Hematopoietic multipotent progenitor cell treated with erythropoietin and hydrocortisone succinate and interleukin-3 and kit ligand, for 17 days (in vitro differentiated cells): ENCODE data around the gene CRLF1.
"Not testable (repeated sequence)": the region's sequence is repeated elsewhere in the genome, so short reads cannot be mapped to it uniquely, and the experiment has no call there.

Experiments
- DNase-seq: peaks from one replicate; pipeline ENCODE4 v3.0.0-alpha.2; 2015; ENCODE audit warnings: low spot score

Gene CRLF1

DNA sequence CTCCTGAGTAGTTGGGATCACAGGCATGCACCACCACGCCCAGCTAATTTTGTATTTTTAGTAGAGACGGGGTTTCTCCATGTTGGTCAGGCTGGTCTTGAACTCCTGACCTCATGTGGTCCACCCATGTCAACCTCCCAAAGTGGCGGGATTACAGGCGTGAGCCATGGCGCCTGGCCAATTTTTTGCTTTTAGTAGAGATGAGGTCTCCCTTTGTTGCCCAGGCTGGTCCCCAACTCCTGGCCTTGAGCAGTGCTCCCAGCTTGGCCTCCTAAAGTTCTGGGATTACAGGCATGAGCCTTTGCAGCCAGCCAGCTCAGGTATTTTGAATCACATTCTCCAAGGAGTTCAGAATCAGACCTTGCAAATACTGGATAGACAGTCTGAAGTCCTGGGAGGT is 13.9 kb downstream of the CRLF1 start:
- not testable (repeated sequence) for DNase-seq

DNA sequence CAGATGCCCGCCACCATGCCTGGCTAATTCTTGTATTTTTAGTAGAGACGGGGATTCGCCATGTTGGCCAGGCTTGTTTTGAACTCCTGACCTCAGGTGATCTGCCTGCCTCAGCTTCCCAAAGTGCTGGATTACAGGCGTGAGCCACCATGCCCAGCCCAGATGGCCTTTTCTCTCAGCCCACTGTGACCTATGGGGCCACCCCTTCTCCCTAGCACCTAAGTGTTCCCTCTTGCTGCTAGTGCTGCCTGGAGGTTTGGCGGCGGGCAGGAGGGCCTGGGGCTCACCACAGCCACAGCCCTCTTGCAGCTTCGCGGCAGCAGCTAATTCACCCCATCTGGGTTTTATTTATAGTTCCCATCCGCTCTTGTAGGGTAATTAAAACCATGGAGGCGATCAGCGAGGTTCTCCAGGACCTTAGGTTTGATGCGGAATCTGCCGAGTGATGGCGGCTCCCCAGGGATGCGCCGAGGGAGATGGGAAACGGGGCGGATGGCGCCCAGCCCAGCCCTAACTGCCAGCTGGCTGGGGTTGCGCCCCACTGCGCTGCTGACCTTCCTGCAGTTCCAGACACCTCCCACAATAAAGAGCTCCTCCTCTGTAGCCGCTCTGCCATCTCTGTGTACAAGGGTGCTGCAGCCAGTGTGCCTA is 14.7 kb downstream of the CRLF1 start:
- DNase-seq = no peak

DNA sequence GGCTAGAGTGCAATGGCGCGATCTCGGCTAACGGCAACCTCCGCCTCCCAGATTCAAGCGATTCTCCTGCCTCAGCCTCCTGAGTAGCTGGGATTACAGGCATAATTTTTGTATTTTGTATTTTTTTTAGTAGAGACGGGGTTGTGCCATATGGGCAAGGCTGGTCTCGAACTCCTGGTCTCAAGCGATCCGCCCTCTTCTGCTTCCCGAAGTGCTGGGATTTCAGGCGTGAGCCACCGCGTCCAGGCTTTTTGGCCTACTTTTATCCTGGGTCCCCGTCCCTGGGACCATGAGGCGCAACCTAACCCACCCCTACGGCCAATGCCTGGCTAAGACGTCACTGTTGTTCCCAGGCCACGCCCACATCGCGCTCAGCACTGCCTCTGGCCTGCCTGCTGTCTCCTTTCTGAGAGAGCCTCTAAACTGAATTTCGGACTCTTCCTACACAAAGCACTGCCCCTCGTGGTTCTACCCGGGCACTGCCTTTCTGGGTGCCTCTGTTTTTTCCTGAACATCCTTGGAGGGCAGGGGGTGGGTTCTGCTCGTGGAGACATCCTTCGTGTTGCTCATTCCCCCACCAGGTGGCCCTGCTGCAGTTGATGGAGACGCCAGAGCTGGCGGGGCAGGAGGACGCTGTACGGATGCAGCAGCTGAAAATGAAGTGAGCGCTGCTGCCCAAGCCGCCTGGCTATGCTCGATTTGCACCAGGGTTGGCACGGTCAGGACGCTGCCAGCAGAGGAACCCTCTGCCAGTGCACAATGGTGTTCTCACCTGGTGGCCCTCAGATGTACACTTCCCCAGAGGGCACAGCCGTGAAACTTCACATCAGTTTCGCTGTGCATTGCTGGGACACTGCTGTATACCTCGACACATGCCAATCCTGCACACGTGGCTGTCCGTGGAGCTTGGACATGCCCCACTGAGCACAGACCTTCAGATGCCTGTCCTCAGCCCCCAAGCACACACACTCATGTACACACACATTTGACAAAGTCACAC is 16.0 kb downstream of the CRLF1 start:
- peak; percentile 53 for DNase-seq

- peak; percentile 59 for DNase-seq
Observed at GRCh38 chr19:18589380-18590272, 17.0 kb downstream of the CRLF1 start.

DNA sequence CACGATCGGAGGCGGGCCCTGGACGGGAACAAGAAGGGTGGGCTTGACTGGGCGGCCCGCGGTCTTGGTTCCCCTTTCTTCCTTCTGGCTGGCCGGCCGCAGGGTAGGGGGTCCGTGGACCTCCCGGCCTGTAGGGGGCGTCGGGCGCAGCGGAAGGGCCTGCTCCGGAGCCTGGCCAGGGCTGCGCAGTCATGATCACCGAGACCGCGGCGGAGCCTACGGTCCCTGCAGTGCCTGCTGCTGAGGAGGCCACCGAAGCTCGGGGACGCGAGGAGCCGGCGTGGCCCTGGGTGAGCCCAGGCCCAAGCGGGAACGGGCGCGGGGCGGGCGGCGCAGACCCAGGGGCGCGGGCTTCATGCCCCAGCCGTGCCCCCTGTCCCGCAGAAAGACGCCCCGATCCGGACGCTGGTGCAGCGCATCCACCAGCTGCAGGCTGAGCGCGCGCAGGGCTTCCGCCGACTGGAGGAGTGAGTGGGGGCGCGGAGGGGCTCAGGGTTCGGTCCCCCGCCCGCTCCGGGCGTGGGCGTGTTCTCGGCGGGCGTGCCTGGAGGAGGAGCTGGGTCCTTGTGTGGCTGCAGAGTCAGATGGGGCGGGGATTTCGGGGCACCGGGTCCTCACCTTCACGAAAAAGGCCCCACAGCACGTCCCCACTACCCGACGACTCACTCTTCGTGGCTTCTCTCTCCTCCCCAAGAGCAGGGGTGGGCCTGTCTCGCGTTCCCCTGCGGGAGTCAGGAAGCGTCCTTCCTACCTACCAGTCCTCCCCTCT is 17.8 kb downstream of the CRLF1 start, which contains the start of gene REX1BD:
REX1BD (plus strand) TSS at position 188 of the 769 bp plus-strand sequence; CDS start at position 192, 4 bp downstream.
- DNase-seq = peak; percentile 89

DNA sequence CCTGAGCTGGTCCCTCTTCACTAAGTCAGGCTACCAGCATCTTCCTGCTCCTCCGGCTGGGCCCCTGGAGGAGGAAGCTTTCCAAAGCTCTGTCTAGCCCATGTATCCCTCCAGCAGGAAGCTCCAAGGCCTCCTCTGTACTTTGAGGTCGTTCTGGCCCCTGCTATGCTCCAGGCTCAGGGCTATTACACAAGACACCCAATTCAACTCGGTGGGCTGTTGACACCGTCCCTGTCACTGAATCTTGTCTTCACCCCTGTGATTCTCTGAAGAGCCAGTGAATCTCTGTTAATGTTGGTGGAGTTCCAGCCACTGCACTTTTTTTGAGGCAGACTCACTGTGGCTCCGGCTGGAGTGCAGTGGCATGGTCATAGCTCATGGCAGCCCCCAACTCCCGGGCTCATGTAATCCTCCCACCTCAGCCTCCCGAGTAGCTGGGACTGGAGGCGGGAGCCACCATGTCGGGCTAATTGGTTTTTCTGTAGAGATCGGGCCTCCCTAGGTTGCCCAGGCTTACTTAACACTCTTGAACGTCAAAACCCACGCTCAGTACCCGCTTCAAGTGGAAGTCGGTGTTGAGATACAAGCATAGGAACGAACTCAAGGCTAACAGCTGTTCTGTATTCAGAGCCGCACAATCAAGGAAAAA is 18.5 kb downstream of the CRLF1 start:
- DNase-seq = no peak

- DNase-seq = no peak
Observed at GRCh38 chr19:18587561-18587960, 19.0 kb downstream of the CRLF1 start.

- no peak for DNase-seq
Observed at GRCh38 chr19:18586306-18586705, 20.3 kb downstream of the CRLF1 start.

- no peak for DNase-seq
Observed at GRCh38 chr19:18580311-18580710, 26.3 kb downstream of the CRLF1 start.

- DNase-seq = no peak
Observed at GRCh38 chr19:18577365-18577914, 29.2 kb downstream of the CRLF1 start.

DNA sequence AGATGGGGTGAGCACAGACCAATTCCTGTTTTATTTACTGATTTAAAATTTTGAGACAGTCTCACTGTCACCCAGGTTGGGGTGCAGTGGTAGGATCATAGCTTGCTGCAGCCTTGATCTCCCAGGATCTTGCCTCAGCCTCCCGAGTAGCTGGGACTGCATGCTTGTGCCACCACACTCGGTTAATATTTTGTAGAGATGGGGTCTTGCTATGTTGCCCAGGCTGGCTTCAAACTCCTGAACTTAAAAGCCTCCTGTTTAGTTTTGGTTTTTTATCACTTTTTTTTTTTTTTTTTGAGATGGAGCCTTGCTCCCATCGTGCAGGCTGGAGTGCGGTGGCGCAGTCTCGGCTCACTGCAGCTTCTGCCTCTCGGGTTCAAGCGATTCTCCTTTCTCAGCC is 30.2 kb downstream of the CRLF1 start:
- no peak for DNase-seq

DNA sequence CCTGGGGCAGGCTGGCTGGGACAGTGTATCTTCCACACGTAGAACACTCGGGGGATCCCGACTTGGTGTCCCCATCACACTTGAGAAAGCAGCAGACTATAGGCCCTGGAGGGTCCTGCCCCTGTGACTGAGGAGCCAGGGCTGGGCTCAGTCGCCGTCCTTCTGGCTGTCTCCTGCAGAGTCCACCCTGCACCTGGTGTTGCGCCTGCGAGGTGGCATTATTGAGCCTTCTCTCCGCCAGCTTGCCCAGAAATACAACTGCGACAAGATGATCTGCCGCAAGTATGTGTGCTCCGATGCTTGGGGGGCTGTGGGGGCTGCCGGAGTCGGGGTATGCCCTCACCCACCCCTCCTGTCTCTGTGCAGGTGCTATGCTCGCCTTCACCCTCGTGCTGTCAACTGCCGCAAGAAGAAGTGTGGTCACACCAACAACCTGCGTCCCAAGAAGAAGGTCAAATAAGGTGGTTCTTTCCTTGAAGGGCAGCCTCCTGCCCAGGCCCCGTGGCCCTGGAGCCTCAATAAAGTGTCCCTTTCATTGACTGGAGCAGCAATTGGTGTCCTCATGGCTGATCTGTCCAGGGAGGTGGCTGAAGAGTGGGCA is 31.8 kb downstream of the CRLF1 start:
- DNase-seq = no peak

DNA sequence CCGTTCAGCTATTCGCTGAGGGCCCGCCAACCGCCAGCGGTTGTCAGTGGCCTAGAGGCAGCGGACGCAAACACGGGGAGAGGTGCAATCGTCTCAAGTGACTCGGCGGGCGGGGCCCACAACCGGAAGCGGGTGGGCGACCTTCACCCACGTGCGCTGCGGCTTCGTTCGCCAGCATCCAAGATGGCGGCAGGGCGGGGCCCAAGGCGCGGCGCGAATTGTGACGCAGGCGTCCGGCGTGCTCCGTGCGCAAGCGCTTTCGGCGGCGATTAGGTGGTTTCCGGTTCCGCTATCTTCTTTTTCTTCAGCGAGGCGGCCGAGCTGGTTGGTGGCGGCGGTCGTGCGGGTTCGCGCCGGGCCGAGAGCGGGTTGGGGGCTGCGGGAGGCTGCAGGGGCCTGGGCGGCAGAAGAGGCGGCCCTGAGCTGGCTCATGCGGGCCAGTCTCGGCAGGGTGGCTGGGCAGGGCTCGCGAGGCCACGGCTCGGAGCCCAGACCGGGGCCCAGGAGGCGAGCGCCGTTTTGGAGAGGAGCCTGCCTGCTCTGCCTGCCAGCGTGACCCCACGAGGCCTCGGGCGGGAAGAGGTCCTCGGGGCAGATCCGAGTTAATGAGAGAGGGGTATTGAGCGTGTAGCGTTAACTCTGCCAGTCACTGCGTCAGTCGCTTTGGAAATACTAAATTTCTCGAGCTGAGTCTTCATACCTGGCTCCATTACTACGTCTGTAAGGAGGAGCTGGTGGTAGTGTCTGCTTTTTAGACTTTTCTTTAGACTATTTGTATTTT is 34.8 kb downstream of the CRLF1 start, which contains the start of gene UBA52:
UBA52 (plus strand) TSS at position 294 of the 781 bp plus-strand sequence. CDS start 1,444 bp downstream, outside the sequence.
- peak; percentile 99 for DNase-seq

GRCh38 chr19:18568367-18568766 is 38.2 kb downstream of the CRLF1 start:
- DNase-seq = no peak

- DNase-seq = no peak
Observed at GRCh38 chr19:18566953-18567352, 39.6 kb downstream of the CRLF1 start.

- no peak for DNase-seq
Observed at GRCh38 chr19:18562086-18562485, 44.5 kb downstream of the CRLF1 start.

DNA sequence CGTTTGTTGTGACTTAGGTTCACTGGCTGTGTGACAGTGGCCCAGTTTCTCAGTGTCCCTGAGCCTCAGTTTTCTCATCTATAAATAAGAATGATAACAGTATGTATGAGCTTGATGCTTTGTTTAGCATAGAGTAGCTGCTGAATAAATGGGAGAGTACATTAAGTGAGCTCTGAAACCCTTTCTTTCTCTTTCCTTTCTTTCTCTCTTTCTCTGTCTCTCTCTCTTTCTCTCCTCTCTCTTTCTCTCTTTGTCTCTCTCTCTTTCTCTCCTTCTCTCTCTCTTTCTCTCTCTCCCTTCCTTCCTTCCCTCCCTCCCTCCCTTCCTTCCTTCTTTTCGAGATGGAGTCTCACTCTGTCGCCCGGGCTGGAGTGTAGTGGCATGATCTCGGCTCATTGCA is 46.9 kb downstream of the CRLF1 start:
- no peak for DNase-seq

DNA sequence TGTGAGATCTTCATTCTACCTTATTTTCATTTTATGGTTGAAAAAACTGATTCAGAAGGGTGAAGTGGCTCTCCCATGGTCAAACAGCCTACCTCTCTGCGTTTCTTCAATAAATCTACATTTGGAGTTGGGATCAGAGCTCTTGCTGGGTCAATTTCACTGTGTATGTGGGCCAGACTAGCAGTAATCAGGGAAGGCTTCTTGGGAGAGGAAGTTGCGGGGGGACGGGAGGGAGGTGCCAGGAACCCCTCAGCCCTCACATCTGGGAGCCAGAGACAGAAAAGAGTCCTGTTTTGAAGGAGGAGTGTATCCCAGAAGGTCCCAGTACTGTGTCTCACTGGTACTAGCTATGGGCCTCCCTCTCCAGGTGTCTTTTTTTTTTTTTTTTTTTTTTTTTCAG is 48.0 kb downstream of the CRLF1 start:
- no peak for DNase-seq

GRCh38 chr19:18558202-18558555 is 48.4 kb downstream of the CRLF1 start:
- peak; percentile 47 for DNase-seq
